Activated CD8-positive, alpha-beta memory T cell treated with anti-CD3 and anti-CD28 coated beads for 24 hours (primary cell): Measurements from ENCODE around the gene RAD51B.

Experiments
- DNase-seq: peaks from one replicate; pipeline ENCODE4 v3.0.0-alpha.2; 2020

The RAD51B gene

DNA sequence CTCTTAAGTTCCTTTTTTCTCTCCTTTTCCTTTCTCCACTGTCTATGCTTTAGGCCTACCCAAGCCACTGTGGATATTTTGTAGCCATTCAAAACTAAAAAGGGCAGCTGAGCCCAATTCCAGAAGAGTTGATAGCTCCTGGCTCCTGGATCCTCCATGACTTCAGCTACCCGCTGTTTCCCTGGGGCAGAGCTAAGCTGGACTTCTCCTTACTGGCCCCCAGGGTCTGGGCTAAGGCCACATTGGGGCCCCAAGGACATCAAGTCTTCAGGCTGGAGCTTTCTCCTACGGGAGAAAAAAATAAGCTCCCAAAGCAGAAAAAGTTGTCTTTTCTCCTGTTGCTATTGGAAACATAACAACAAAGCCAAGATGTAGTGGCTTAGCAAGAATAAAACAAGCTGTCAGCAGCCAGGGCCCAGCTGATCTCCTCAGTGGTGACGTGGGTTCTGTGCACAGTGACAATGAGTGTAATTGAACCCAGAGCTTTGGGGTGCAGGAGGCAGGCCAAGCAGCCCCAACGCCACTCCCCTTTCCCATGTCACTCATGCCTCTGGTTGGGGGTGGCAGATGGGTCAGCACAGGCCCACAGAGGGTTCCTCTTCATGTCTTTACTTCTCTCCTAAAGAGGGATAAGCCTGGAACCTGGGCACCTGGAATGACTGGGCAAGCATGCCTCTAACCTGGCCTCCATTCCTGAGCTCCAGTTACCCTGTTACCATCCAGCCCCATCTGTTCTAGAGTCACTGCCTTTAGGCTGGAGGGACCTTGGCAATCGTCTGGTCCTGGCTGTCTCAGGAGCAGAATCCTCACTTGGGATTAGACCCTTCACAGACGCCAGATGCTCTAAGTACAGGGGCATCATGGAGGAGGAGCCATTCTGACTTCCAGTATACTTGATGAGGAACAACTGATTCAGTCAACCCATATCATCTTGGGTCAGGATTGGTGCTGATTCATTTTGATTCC is 802.1 kb downstream of the RAD51B start:
- peak; percentile 38 for DNase-seq

DNA sequence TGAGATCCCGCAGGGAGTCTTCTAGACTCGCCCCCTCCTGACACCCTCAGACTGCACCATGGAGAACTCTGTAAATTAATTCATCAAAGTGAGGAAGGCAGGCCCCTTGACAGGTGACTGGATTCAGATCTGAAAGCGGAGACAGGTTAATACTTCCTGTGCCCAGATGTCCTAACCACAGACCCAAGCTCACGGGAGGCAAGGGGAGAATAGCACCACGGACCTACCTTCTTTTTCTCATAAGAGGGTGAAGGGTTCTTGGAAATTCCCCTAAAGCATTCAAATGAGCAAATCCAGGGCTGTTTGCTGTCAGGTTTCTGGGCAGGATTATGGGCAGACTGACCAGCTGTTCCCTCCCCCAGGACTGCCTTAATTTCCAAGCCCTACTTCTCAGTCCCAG is 803.3 kb downstream of the RAD51B start:
- peak; percentile 35 for DNase-seq

DNA sequence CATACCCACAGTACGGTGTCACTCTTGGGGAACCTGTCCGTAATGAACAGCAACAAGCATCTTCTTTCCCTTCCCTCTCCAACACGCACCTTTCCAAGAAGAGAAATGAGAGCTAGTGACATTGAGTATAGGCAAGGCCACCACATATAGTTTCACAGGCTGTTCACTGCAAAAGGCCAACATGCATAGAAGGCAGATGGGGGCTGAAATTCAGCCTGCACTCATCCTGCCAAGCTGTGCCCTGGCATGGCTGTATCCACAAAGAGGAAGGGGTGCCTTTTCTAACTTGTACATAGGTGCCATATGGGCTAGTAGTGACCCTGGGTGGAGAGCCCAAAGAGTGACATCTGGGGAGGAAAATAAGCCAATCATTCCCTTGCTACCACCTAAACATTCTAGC is 803.7 kb downstream of the RAD51B start:
- DNase-seq: no peak

DNA sequence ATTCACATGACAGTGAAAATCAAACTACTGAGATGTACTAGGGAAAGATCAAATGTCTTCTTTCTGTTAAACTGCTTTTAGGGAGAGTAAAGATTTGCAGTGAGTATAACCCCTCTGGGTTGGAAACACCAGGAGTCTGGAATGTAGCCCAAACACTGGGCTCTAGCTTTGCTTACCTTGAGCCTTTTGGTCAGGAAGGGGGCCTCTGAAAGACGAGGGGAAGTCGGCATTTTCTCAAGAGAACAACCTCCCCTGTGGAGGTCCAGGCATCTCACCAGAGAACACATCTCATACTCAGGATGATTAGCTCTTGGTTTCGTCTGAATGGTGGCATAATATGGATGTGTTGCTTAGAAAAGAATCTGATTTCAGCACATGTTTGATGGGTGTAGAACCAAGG is 804.2 kb downstream of the RAD51B start:
- DNase-seq: peak; percentile 40

DNA sequence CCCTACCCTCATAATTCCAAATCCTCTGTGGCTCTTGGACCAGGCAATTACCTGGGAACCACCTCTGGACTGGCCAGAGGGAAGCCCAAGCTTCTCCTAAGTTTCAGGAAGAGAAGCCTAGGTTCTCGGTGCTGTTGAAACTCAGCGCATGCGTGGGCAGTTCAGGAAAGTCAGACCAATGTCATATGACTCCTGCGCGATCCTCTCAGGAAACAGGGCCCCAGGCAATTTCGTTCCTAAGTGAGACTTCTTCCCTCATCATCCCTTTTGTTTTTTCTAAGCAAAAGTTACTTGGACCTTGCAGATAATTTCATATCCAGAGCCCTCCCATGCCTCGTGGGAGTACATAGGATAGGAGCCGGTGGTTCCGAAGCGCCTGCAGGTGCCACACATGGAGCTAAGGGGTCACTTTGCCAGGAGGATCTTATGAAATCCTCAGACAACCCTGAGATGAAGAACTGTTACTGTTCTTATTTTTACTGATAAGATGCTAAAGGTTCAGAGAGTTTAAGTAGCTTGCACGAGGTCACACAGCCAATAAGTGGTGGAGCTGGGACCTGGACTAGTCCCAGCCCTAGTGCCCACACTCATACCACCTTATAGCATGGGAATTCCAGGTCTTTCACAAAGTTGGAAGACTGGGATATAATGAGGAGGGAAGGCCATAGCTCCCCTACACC is 805.1 kb downstream of the RAD51B start:
- peak; percentile 24 for DNase-seq

DNA sequence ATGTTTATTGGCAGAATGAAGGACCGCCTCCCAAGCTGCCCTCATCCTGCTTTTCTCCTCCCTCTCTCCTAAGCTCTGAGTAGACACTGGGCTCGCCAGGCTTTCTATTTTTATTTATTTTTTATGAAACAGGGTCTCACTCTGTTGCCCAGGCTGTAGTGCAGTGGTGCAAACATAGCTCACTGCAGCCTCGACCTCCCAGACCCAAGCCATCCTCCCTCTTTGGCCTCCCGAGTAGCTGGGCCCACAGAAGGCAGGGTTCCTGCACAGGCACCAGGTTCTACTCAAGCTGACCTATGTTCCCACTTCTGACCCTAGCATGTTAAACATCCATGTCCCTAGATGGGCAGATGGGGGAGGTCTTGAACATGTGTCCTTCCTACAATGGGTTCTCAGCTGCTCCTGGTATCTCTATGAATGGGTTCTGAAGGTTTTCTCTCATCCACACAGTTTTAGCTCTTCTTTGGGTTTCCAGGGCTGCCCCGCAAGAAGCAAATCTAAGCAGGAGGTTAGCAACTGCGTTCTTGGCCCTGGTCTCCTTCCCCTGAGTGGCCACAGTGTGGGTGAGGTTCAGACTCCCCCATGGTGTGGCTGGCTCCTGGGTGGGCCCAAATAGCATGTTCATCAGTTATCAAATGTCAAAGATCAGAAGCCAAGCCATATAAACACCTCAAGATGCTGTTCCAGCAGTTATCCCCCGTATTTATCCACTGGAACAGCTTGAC is 805.9 kb downstream of the RAD51B start:
- DNase-seq: peak; percentile 51

DNA sequence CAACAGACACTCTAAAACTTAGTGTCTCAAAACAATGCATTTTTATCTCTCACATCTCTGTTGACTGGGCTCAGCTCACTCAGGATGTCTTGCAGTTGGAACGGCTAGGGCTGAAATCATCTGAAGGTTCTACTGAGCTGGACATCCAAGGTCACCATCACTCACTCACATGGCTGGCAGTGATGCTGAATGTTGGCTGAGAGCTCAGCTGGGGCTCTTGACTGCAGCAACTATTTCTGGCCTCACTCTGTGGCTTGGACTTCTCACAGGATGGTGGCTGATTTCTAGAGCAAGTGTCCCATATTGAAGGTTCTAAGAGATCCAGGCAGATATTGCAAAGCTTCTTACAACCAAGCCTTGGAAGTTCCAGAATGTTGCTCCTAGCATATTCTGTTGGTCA is 806.8 kb downstream of the RAD51B start:
- peak; percentile 35 for DNase-seq

DNA sequence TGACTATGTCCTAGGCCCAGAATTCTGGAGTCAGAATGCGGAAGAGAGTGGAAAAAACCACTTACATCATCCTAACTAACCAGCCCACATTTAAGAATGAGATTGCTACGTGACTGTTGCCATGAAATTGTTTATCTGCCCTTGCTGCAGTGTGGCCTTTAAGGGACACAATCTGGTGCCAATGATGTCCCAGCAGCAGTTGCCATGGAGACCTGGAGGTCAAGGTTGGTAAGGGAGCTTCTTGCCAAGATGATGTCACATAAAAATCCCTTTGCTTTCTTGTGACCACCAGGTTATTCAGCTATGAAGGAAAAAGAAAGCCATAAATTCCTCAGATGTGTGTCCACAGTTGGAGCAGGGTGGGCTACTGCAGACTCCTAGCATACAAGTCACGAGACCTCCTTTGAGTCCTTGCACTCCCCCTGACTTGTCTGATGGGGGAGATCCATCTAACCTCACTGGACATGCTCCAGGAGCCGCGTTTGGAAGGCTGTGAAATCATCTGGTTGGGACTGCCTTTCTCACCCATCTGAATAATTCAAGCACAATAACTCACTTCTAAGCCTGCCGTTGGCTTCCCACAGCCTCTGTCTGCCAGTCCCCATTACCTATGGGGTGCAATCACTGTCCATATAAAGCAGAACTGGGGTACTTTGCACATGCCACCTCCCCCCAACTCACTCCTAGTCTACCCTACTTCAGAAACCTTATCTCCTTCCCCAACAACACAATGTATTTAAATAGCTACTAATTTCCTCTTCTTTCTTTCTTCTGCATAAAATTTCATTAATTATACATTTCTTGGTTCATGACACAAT is 807.7 kb downstream of the RAD51B start:
- DNase-seq: peak; percentile 42

DNA sequence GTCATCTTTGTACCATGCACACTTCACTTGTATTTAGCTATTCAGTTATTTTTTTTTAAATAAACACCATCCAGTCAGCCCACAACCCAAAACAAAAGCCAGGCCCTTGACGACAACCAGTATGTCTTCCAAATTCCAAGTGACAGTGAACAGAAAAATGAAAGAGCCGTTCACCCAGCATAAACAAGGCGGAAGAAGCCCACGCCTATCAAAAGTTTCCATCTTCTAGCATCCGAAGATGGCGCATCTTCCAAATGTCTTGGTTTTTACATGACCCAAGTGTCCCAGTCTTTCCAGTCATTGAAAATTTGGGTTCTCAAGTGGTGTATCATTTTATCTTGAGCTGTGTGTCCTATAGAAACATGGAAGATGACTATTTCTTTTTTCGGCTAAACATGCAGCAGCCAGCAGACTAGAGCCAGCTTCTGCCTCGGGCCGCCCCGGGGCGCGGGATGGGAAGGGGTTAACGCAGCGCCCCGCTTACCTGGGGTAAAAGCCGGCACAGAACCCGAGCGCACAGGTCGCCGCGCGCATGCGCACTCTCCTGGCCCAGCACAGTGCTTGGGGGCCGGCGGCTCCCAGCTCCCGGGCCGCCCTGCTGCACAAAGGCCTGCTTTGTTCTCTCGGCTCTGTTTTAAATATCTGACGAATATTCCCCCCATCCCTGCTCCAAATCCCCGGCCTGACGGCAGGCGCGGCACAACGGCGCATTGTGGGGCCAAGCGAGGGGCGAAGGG is 808.5 kb downstream of the RAD51B start:
- peak; percentile 80 for DNase-seq

DNA sequence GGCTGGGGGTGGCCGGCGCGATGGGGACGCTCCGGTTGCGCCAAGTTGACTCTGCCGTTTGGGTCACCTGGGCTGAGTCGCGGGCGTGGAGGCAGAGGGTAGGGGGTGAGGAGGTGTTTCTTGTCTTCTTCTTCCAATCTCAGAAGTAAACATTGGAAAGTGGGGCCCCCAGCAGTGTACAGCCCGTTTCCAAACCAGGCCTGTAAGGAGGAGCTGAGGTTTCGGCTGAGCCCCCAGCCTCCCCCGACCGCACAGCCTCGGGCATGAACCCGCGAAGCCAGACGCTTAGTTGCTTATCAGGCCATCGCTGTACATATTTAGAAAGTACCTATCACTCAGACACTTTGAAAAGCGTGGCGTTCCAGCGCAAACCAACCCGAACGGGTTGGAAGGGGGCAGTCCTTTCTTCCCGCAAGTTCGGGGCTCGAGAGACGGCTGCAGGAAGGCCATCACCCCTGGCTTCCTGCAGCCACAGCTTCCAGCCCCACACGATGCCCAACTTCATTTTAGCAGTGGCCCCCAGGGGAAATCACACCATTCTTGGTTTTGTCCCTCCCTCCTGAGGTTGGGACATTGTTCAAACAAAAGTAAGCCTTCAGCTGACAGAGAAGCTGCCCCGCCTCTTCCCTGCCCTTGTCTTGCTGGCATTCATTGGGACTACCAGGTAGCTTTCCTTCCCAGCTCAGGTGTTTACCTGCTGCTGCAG is 809.2 kb downstream of the RAD51B start:
- DNase-seq: no peak

DNA sequence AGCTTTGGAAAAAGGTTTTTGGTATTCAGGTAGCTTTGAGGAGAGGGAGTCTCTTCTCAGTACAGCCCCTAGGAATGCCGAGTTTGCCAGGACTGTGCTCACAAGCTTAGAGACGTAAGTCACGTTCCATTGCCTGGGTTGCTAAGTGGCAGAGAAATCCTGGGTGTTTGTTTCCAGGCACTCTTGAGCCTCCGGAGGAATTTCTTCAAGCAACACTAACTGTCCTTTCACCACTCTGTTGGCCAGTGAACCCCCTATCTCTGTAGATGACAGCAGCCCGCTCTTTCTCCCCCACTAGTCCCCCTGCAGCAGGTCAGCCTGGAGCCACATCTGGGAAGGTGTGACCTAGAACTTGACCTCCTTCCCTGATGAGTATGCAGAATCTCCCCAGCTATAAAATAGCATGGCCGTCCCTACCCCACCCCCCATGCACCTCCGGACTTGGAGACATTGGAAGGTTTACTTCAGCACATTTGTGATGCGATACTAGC is 810.5 kb downstream of the RAD51B start:
- DNase-seq: peak; percentile 30

DNA sequence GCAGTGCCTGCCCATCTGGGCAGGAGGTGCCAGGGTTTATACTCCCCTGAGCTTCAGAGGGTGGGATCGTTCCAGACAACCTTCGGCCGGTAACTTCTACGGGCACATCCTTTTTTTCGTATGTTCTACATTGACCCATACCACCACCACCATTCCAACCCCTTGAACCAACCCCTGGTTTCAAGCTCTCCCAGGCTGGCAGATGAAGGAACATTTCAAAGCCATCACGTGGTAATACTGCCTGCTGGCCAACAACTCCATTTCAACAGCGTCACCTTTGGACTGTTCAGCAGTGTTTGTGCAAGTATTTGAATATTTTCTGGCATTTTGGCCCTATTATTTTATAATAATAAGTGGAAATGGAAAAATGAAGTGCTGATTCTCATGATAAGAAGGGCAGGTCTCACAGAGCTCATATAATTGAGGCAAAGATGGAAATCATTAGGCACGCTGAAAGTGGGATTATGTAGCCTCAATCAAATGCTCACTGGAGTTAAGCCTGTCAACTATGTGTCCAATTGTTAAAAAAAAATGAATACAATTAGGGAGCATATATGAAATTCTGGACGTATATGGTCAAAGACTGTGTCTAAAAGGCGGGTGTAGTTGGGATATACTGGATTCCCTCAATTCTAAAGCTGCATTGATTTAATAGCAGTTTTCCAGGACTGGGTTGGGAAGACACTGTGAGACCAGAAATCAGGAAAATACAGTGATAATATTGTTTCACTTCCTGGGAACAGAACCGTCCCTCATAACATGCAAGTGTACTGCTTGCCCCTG is 811.2 kb downstream of the RAD51B start:
- peak; percentile 43 for DNase-seq

DNA sequence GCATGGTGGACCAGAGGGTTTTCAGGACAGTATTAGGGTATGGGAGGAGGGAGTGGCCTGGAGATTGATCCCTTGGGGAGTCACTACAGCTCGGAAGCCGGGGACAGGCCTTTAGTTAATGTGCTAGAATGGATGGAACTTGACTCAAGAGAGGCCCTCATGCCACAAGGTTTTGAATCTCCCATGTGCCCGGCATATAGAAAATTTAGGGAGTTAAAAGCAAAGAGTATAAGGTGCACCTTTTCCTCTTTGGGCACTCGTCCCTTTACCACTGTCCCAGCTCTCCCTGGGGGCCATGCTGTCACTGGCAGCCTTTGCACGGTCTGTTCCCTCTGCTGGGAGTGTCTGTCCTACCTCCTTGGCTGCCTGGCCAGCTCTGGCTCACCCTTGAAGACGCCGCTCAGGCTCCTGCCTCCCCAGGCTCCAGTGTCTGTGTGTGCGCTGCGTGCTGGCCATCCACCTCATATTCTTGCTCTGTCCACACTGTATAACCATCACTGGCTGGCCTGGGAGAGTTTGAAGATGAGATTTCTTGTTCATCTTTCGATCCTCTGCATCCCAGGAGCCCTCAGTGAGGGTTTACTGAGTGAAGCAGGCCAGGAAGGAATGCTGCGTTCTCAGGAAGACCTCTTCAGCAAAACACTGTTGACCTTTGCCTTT is 811.9 kb downstream of the RAD51B start:
- peak; percentile 40 for DNase-seq

DNA sequence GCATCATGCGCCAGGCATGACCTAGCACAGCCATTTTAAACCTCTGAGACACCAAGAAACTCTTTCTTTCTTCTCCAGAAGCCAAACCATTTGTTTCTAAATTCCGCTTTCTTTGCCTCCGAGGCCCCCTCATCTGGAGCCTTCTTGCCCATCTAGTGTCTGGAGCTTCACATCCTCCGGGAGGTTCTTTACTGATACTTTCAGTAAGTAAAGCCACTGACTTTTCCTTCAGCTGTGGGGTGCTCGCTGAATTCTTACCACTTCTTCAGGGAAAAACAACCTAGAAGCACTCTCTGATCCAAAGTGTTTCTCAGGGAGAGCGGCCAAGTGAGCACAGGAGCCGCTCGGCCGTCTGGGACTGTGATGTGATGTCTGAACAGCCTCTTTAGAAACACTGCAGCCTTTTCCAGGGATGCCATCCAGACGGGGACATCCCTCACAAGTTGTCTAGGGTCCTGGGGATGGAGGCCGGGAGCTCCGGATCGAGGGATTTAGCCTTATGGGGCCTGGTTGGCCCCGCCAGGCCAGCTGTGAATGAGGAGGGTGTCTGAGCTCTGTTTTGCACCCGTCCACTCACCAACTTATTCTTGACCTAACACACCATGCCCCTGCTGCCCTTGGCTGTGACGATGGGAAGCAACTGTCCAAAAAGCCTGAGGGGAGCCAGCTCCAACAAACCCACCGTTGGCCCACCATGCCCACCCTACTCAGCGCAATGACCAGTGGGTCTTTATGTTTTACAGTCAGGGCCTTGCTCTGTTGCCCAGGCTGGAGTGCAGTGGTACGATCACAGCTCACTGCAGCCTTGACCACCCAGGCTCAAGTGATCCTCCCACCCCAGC is 812.7 kb downstream of the RAD51B start:
- peak; percentile 35 for DNase-seq

DNA sequence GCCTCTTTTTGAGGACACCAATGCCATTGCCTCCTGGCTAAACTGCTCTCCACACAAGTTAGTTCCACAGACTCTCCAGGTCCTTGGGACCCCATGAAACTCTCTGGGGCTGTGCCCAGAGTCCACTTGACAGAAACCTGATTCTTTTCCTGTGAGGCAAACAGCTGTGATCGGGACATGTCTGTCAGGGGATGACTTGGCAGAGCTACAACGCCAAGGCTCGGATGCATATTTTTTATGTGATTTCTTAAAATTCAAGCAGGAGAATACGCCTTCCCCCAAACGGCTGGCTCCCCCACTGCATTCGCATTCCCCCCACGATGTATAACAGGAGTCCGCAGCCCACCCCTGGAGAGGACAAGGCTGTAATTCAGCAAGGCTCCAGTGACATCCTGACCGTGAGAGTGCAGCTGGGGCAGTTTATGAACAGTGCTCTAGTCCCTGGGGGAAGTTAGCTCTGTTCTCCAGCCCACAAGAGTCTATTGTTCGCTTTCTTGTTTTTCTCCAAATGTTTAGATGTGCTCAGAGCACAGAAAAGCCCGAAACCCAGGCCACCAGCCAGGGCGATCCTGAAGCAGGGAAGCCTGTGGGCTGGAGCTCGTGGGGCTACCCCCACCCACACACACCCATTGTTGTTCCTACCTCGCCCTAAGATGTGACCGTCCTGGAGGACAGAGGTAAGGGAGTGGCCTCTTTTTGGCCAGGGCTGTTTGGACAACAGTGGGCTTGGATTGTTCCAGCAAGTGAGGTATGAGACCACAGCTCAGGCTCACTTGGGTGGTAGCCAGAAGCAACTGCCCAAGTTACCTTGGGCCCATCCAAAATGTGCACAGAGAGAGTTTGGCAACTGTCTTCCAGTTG is 813.8 kb downstream of the RAD51B start:
- DNase-seq: peak; percentile 52

DNA sequence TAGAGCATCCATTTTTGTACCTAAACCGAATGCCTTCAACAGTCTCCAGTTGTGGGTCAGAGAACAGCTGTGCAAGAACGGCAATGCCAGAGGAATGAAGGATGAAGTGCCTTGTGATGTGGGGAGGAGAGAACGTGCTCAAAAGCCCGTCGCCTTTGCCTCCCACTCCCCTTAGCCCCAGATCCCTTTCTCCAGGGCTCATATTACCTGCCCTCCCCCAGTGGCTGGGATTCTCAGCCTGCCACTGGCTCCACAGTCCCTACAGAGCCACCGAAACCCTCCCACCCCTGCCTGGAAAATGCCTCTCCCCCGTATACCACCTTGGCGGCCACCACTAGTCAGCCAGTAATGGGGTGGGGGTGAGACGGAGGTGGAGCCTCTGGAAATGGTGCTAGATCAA is 814.8 kb downstream of the RAD51B start:
- DNase-seq: peak; percentile 28

DNA sequence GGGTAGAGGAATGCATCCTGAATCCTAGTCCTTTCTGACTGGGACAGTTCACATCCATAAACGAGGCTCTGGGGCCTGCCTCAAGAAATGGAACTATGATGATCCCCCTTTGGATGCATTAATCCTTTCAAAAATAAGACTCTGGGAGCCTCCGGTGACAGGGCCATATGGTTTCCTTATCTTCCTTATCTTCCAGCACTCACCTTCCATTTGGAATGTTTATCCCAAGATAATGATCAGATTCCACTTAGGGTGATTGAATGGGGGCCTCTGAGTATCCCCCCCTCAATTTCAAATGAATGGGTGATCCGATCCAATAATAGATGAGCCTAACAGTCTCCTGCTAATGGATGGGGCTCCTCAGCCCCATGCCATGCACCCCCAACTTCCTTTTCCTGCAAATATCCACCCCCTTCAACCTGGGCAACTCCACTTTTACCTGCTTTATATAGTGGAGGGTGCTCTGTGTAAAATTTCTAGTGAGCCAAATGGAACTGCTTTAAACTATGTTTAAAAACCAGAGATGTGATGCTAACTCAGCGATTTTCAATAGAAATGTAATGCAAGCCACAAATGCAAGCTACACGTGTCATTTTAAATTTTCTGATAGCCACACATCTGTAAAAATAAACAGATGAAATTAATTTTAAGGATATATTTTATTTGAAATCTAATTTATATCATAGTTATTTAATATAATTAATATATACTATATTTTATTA is 815.5 kb downstream of the RAD51B start:
- DNase-seq: no peak
